GM21423 (cell line): ENCODE results near the gene RPL37A.

Experiments
- ATAC-seq: cut with Tn5 transposase; IDR thresholded peaks from one replicate; pipeline ENCODE4 v1.9.1; 2021; ENCODE audit warnings: mild to moderate bottlenecking, moderate library complexity; ENCODE audit not compliant: unreplicated experiment

RPL37A gene

GRCh38 chr2:216546241-216546640, 47.6 kb downstream of the RPL37A start:
- no peak for ATAC-seq

- no peak for ATAC-seq
Measured at GRCh38 chr2:216546641-216547403, 48.2 kb downstream of the RPL37A start.

- no peak for ATAC-seq
Measured at GRCh38 chr2:216548901-216549331, 50.3 kb downstream of the RPL37A start.

- no peak for ATAC-seq
Measured at GRCh38 chr2:216549926-216550690, 51.5 kb downstream of the RPL37A start.

DNA sequence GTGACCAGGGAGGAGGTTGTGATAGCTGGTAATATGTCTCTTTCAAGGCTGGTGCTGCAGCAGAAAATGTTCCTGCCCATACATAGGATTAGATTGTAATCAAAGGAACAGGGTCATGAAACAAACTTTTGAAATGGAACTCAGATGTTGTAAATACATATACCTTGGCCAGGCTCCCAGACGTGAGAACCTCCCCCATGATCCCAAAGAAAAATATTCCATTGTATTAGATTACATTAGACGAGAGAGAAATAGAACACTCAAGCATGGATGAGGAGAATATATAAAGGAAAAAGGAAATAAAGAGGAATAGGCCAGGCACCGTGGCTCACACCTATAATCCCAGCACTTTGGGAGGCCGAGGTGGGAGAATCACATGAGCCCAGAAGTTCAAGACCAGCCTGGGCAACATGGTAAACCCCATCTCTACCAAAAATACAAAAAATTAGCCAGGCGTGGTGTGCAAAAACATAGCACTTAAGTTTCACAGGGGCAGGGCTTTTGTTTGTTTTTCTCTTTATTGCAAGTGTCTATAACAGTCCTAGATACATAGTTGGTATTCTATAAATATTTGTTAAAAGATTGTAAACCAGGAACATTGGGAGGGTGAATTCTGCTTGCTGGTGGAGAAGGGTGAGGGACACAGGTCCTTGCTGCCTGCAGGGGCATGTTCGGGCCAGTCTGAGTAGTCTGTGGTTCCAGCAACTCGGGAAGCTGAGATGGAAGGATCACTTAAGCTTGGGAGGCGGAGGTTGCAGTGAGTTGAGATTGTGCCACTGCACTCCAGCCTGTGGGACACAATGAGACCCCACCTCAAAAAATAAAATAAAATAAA, 52.8 kb downstream of the RPL37A start:
- ATAC-seq: no peak

- ATAC-seq: no peak
Measured at GRCh38 chr2:216553093-216553478, 54.4 kb downstream of the RPL37A start.
